ENCODE results near the gene C1RL.

Gene C1RL

GRCh38 chr12:7083125-7083524, 25.9 kb downstream of the C1RL start:
- no peak overlapping the region for H3K4me3 ChIP-seq (ENCODE audit: low read depth, low read length)
- TF ChIP-seq CTCF (IDR thresholded peaks at IDR 0.05; ENCODE audit: borderline replicate concordance, insufficient read depth, low read depth, low read length): no peak

- no peak for TF ChIP-seq CTCF (IDR thresholded peaks at IDR 0.05; ENCODE audit: borderline replicate concordance, insufficient read depth, low read depth, low read length)
Measured at GRCh38 chr12:7081037-7081436, 28.0 kb downstream of the C1RL start.

GRCh38 chr12:7079826-7080125, 29.2 kb downstream of the C1RL start:
- TF ChIP-seq CTCF (IDR thresholded peaks at IDR 0.05; ENCODE audit: borderline replicate concordance, insufficient read depth, low read depth, low read length): no peak
- H3K4me3 ChIP-seq (ENCODE audit: low read depth, low read length): no peak overlapping the region

More at GRCh38 chr12:7081037-7081436, 28.0 kb downstream of the C1RL start:
- no peak overlapping the region for H3K4me3 ChIP-seq (ENCODE audit: low read depth, low read length)

GRCh38 chr12:7078163-7078562, 30.9 kb downstream of the C1RL start:
- TF ChIP-seq CTCF (IDR thresholded peaks at IDR 0.05; ENCODE audit: borderline replicate concordance, insufficient read depth, low read depth, low read length): no peak
- H3K4me3 ChIP-seq (ENCODE audit: low read depth, low read length): no peak overlapping the region

- no peak for TF ChIP-seq CTCF (IDR thresholded peaks at IDR 0.05; ENCODE audit: borderline replicate concordance, insufficient read depth, low read depth, low read length)
- H3K4me3 ChIP-seq (ENCODE audit: low read depth, low read length): no peak overlapping the region
Measured at GRCh38 chr12:7076493-7076892, 32.5 kb downstream of the C1RL start.

- TF ChIP-seq CTCF (IDR thresholded peaks at IDR 0.05; ENCODE audit: borderline replicate concordance, insufficient read depth, low read depth, low read length): no peak
Measured at GRCh38 chr12:7075939-7076338, 33.1 kb downstream of the C1RL start.

GRCh38 chr12:7075518-7075917, 33.5 kb downstream of the C1RL start:
- TF ChIP-seq CTCF (IDR thresholded peaks at IDR 0.05; ENCODE audit: borderline replicate concordance, insufficient read depth, low read depth, low read length): no peak
- no peak overlapping the region for H3K4me3 ChIP-seq (ENCODE audit: low read depth, low read length)

More at GRCh38 chr12:7075939-7076338, 33.1 kb downstream of the C1RL start:
- no peak overlapping the region for H3K4me3 ChIP-seq (ENCODE audit: low read depth, low read length)

Data from GM12875 (cell line).